ENCODE results near the gene INPP5F. TPM values are rescaled to one million over a fixed set of nuclear protein-coding genes. Genes with fewer than 3 reads are reported as not detected.

The INPP5F gene
- total RNA-seq, 4 donors from 2014 or later, result 17.1 to 26.9 (median 24.0) TPM

- no peaks in the 10 kb centered on the region for H3K9me3 ChIP-seq
- H3K36me3 ChIP-seq, result no peaks in the 10 kb centered on the region
- ATAC-seq, result peak; percentile 97
- 0% methylated on average over 2 to 7 of the region's 75 CpGs for WGBS, 2 donors (ENCODE audit: low coverage in 1 of 2)
- H3K27me3 ChIP-seq, result no peaks in the 10 kb centered on the region
- H3K4me1 ChIP-seq, result peaks cover 0 to 46% (median 7%) of the 10 kb centered on the region in 3 donors
- H3K4me3 ChIP-seq, result peak overlapping the region; percentile 86 to 94
- peak overlapping the region; percentile 68 to 89 (median 84) for H3K27ac ChIP-seq
- TF ChIP-seq POLR2A (IDR thresholded peaks at IDR 0.05) (peak in 1 of 2 donors; percentile 61), EP300 (IDR thresholded peaks at IDR 0.05) (no peak), CTCF (IDR thresholded peaks at IDR 0.05) (peak in 1 of 4 experiments; percentile 22), POLR2AphosphoS5 (IDR thresholded peaks at IDR 0.05) (peak; percentile 67)
Measured at GRCh38 chr10:119872860-119873681, 147.2 kb downstream of the INPP5F start.

- peaks cover 0 to 7% (median 0%) of the 10 kb centered on the region in 3 donors for H3K4me1 ChIP-seq
- no peak for ATAC-seq
- no peaks in the 10 kb centered on the region for H3K36me3 ChIP-seq
- 56 to 80% methylated on average over 1 to 2 of the region's 2 CpGs for WGBS, 2 donors (ENCODE audit: low coverage in 1 of 2)
- no peak overlapping the region for H3K4me3 ChIP-seq
- H3K27ac ChIP-seq, result no peak overlapping the region
- no peaks in the 10 kb centered on the region for H3K27me3 ChIP-seq
- TF ChIP-seq EP300 (IDR thresholded peaks at IDR 0.05), result no peak
- no peak for TF ChIP-seq POLR2AphosphoS5 (IDR thresholded peaks at IDR 0.05)
- TF ChIP-seq POLR2A (IDR thresholded peaks at IDR 0.05), result no peak
- no peak for TF ChIP-seq CTCF (IDR thresholded peaks at IDR 0.05)
- no peaks in the 10 kb centered on the region for H3K9me3 ChIP-seq
Measured at GRCh38 chr10:119878524-119878923, 152.7 kb downstream of the INPP5F start.

Small RNA genes within 50 kb of the gene (small RNA-seq; reads per million reads assigned to genes)
- 0 reads per million in 4 donors for gene RN7SL846P

Other genes starting within 250 kb of the INPP5F start
- 10 to 100 TPM; 18.1 to 48.5 (median 33.4) TPM for gene RGS10, start 183.3 kb upstream of the INPP5F start, total RNA-seq
- gene TIAL1, start 129.1 kb upstream of the INPP5F start, total RNA-seq, result 100 to 1,000 TPM in 1 of 4 donors, 10 to 100 TPM in 3; 53.6 to 117 (median 57.9) TPM
- gene BAG3, start 74.7 kb upstream of the INPP5F start, total RNA-seq, result 10 to 100 TPM; 31.2 to 80.4 (median 61.4) TPM
- 10 to 100 TPM; 45.0 to 68.0 (median 54.8) TPM for gene MCMBP, start 146.8 kb downstream of the INPP5F start, total RNA-seq
- 10 to 100 TPM; 15.4 to 51.3 (median 31.1) TPM for gene SEC23IP, start 166.7 kb downstream of the INPP5F start, total RNA-seq

Data from gastroesophageal sphincter (tissue), 4 donors.